ENCODE data around the gene MT1G.
"Not testable (repeated sequence)": the region's sequence is repeated elsewhere in the genome, so short reads cannot be mapped to it uniquely, and the experiment has no call there.

The MT1G gene

GRCh38 chr16:56684256-56684925, 16.5 kb upstream of the MT1G start:
- DNase-seq = no peak

- no peak for DNase-seq
These were observed 15.7 kb upstream of the MT1G start for GRCh38 chr16:56683424-56684172.

GRCh38 chr16:56682703-56683397, 15.0 kb upstream of the MT1G start:
- DNase-seq = no peak

- peak; percentile 89 for DNase-seq
These were observed 14.3 kb upstream of the MT1G start, which contains the start of gene MT1X for GRCh38 chr16:56681939-56682702. Gene MT1X, plus strand, starts transcription at chr16:56682470. Its CDS starts 71 bp downstream, at chr16:56682541.

GRCh38 chr16:56679818-56680217, 12.0 kb upstream of the MT1G start:
- DNase-seq = no peak

- DNase-seq = no peak
These were observed 11.3 kb upstream of the MT1G start for GRCh38 chr16:56679078-56679730.

- no peak for DNase-seq
These were observed 9.6 kb upstream of the MT1G start for GRCh38 chr16:56677474-56677873.

- no peak for DNase-seq
These were observed 7.9 kb upstream of the MT1G start for GRCh38 chr16:56675685-56676210.

GRCh38 chr16:56674570-56674969, 6.7 kb upstream of the MT1G start:
- DNase-seq = not testable (repeated sequence)

- no peak for DNase-seq
These were observed 6.1 kb upstream of the MT1G start for GRCh38 chr16:56673921-56674320.

GRCh38 chr16:56672761-56673536, 5.1 kb upstream of the MT1G start:
- DNase-seq = no peak

- DNase-seq = not testable (repeated sequence)
These were observed 4.3 kb upstream of the MT1G start for GRCh38 chr16:56672171-56672570.

- DNase-seq = not testable (repeated sequence)
These were observed 3.8 kb upstream of the MT1G start for GRCh38 chr16:56671691-56672090.

GRCh38 chr16:56670620-56670934, 2.7 kb upstream of the MT1G start:
- no peak for DNase-seq

GRCh38 chr16:56669840-56670619, 2.2 kb upstream of the MT1G start:
- DNase-seq = no peak

GRCh38 chr16:56669005-56669839, 1.4 kb upstream of the MT1G start, which contains the start of gene MT1H:
Gene MT1H, plus strand, starts transcription at chr16:56669814. Its CDS starts 71 bp downstream, at chr16:56669885.
- DNase-seq = no peak

- DNase-seq = not testable (repeated sequence)
These were observed 2.3 kb downstream of the MT1G start for GRCh38 chr16:56665286-56666261.

- DNase-seq = no peak
These were observed 3.4 kb downstream of the MT1G start for GRCh38 chr16:56664506-56664905.
